GM23248 (cell line): ENCODE measurements around the gene MACROD2. TPM values are rescaled to one million over a fixed set of nuclear protein-coding genes. Genes with fewer than 3 reads are reported as not detected.

Experiments used
- DNase-seq: peaks from one replicate; pipeline ENCODE4 v3.0.0-alpha.2; 2015
- H2AFZ ChIP-seq: fragments of 200-600 bp; sonication (generic); 2 replicates; pipeline ENCODE4 v1.6.1; 2016; ENCODE audit warnings: antibody characterized with exemption
- H3F3A ChIP-seq: fragments of 200-600 bp; sonication (generic); 2 replicates; pipeline ENCODE4 v1.6.1; 2016; ENCODE audit warnings: mild to moderate bottlenecking, antibody characterized with exemption, mixed run types; ENCODE audit not compliant: insufficient read depth
- H3K27ac ChIP-seq: fragments of 200-600 bp; sonication (generic); 2 replicates; pipeline ENCODE4 v1.5.1; 2016; ENCODE audit warnings: mild to moderate bottlenecking
- H3K27me3 ChIP-seq: fragments of 200-600 bp; sonication (generic); replicated peaks from 2 replicates; pipeline ENCODE4 v1.6.1; 2016; ENCODE audit warnings: mild to moderate bottlenecking; ENCODE audit not compliant: insufficient read depth
- H3K36me3 ChIP-seq: fragments of 200-600 bp; sonication (generic); 2 replicates; pipeline ENCODE4 v1.6.1; 2016; ENCODE audit warnings: low read depth, mild to moderate bottlenecking
- H3K4me1 ChIP-seq: fragments of 200-600 bp; sonication (generic); 2 replicates; pipeline ENCODE4 v1.6.1; 2016; ENCODE audit warnings: mild to moderate bottlenecking; ENCODE audit not compliant: insufficient read depth
- H3K4me2 ChIP-seq: fragments of 200-600 bp; sonication (generic); one replicate; pipeline ENCODE4 v1.6.1; 2016; ENCODE audit warnings: mild to moderate bottlenecking; ENCODE audit not compliant: unreplicated experiment
- H3K4me3 ChIP-seq: fragments of 200-600 bp; sonication (generic); 2 replicates; pipeline ENCODE4 v1.5.1; 2016; ENCODE audit warnings: mild to moderate bottlenecking
- H3K79me2 ChIP-seq: fragments of 200-600 bp; sonication (generic); 2 replicates; pipeline ENCODE4 v1.6.1; 2016; ENCODE audit warnings: mild to moderate bottlenecking; ENCODE audit not compliant: insufficient read depth
- H3K9ac ChIP-seq: fragments of 200-600 bp; sonication (generic); 2 replicates; pipeline ENCODE4 v1.6.1; 2016; ENCODE audit warnings: mild to moderate bottlenecking
- H3K9me2 ChIP-seq: fragments of 200-600 bp; sonication (generic); 2 replicates; pipeline ENCODE4 v1.6.1; 2016; ENCODE audit warnings: mixed run types, mild to moderate bottlenecking, moderate library complexity; ENCODE audit not compliant: insufficient read depth
- H3K9me3 ChIP-seq: fragments of 200-600 bp; sonication (generic); one replicate; pipeline ENCODE4 v1.6.1; 2017; ENCODE audit warnings: low read depth
- H4K20me1 ChIP-seq: fragments of 200-600 bp; sonication (generic); 2 replicates; pipeline ENCODE4 v1.6.0; 2016; ENCODE audit not compliant: insufficient read depth
- EZH2 ChIP-seq: fragments of 200-600 bp; sonication (generic); IDR thresholded peaks from 2 replicates; pipeline ENCODE4 v1.6.1; 2018; ENCODE audit warnings: antibody characterized with exemption, mild to moderate bottlenecking; ENCODE audit not compliant: insufficient read depth, poor library complexity, severe bottlenecking
- EZH2phosphoT487 ChIP-seq: fragments of 200-600 bp; sonication (generic); IDR thresholded peaks from 2 replicates; pipeline ENCODE4 v1.6.1; 2018; ENCODE audit warnings: antibody characterized with exemption, moderate library complexity, mild to moderate bottlenecking, low read depth; ENCODE audit not compliant: insufficient read depth
- WGBS, 2 experiments: methylation state at CpG; one replicate each; pipeline ENCODE4 v1.1.6; 2015 to 2017; ENCODE audit warnings: low lambda C conversion rate in 2 of 2, low coverage in 1 of 2; ENCODE audit errors: missing lambda C conversion rate in 2 of 2; 5-methylcytosine and 5-hydroxymethylcytosine counted together
- in situ Hi-C: fragments of 300-500 bp; cut with MboI; formaldehyde crosslinking; loops from 2 replicates; pipeline ENCODE4 v1.15.0; 2020
- polyA plus RNA-seq: library from polyadenylated mRNA; unstranded; fragments of >200 nt; fragmentation: Nextera tagmentation; extraction: Ambion mirVana; gene quantifications from 2 replicates; pipeline ENCODE4 v1.2.1, GENCODE V29; 2016
- total RNA-seq: library from RNA; depleted of rRNA; stranded (reverse); fragments of >200 nt; shearing (Covaris generic); gene quantifications from 2 replicates; pipeline ENCODE4 v1.2.3, GENCODE V29; 2014

MACROD2 gene
- total and polyA plus RNA-seq, 2 experiments from 2014 or later, result 1.1 to 3.1 TPM

DNA sequence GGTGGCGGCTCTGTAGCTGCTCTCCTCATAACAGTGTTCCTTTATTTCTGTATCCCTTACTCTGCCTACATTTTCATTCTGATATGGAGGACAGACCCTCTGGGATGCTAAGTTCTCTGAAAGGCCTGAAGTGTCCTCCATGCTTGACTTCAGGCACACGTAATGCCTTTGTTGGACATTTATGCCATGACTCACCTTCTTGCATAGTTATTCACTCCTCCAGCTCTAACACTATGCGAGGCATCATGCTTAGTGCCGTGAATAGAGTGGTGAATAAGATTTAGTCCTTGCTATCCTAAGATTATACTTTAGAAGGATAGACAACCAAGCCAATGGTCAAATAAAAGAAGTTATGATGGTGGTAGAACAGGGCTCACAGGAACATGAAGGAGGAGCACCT, 1103.0 kb downstream of the MACROD2 start:
- no peak overlapping the region for H3K27ac ChIP-seq
- H3K27me3 ChIP-seq, result no peaks in the 10 kb centered on the region
- H3K9me2 ChIP-seq, result no peaks in the 10 kb centered on the region
- DNase-seq, result peak; percentile 28
- in situ Hi-C loops, result no loop called here
- H3K4me2 ChIP-seq, result no peak overlapping the region
- H3K36me3 ChIP-seq, result no peaks in the 10 kb centered on the region
- H4K20me1 ChIP-seq, result no peaks in the 10 kb centered on the region
- H2AFZ ChIP-seq, result no peak overlapping the region
- H3K4me3 ChIP-seq, result no peak overlapping the region
- H3K4me1 ChIP-seq, result peaks cover 9% of the 10 kb centered on the region
- H3K9ac ChIP-seq, result no peak overlapping the region
- 54 to 60% methylated on average over 4 of the region's 4 CpGs for WGBS, 2 experiments
- peaks cover 10% of the 10 kb centered on the region; the same call in 1 of the 2 replicates for H3F3A ChIP-seq
- H3K79me2 ChIP-seq, result no peaks in the 10 kb centered on the region
- no peaks in the 10 kb centered on the region for H3K9me3 ChIP-seq
- TF ChIP-seq EZH2phosphoT487, result no peak
- no peak for TF ChIP-seq EZH2

DNA sequence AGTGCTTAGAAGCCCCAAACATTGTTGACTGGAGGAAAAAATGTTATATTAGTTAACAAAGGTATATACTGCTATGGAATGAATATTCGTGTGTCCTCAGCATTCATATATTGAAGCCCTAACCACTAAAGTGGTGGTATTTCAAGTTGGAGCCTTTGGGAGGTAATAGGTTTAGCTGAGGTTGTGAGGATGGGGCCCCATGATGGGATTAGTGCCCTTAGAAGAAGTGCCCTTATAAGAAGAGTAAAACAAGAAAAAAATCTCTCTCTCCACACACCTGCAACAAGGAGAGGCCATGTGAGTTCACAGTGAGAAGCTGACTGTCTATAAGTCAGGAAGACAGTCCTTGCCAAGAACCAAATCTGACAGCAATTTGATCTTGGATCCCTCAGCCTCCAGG, 1103.8 kb downstream of the MACROD2 start:
- no peak for DNase-seq
- no peaks in the 10 kb centered on the region for H3K27me3 ChIP-seq
- no peak overlapping the region for H3K27ac ChIP-seq
- no peaks in the 10 kb centered on the region for H3K9me3 ChIP-seq
- H4K20me1 ChIP-seq, result no peaks in the 10 kb centered on the region
- H2AFZ ChIP-seq, result no peak overlapping the region
- in situ Hi-C loops, result no loop called here
- no peaks in the 10 kb centered on the region for H3K79me2 ChIP-seq
- no peak overlapping the region for H3K4me3 ChIP-seq
- H3K4me1 ChIP-seq, result peaks cover 9% of the 10 kb centered on the region
- no peak overlapping the region for H3K9ac ChIP-seq
- TF ChIP-seq EZH2phosphoT487 (no peak), EZH2 (no peak)
- H3K36me3 ChIP-seq, result no peaks in the 10 kb centered on the region
- 27 to 42% methylated on average over 1 of the region's 1 CpG for WGBS, 2 experiments
- no peak overlapping the region for H3K4me2 ChIP-seq
- H3K9me2 ChIP-seq, result no peaks in the 10 kb centered on the region
- peaks cover 10% of the 10 kb centered on the region; the same call in 1 of the 2 replicates for H3F3A ChIP-seq

DNA sequence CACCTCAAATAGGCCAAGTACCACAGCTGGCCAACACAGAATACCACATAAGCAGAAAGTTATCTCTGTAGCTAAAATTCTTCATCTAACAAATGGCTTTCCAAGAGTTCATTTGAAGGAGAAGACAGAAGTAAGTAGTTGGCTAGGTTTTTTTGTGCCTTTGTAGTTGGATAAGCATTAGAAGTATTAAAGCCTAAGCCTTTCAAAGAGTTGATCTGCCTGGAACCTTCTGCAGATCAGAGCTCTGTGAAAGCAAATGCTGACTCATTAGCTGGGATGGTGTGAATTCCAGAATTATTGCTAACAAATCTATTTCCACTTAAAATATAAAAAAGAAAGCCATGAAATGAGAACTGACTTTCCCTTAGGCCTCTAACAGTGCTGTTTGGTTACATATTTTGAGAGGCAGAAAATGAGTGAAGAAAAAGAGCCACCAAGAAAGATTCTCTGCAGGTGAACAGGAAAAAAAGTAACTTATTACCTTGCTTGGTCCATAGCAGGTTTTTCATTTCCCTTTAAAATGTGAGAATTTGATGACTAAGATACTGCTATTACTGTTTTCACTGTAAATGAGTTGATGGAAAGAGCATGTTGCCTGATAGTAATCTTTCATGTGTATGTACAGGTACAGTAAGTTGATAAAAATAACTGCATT, 1105.3 kb downstream of the MACROD2 start:
- H3K36me3 ChIP-seq, result no peaks in the 10 kb centered on the region
- no peaks in the 10 kb centered on the region for H4K20me1 ChIP-seq
- peak; percentile 64 for DNase-seq
- TF ChIP-seq EZH2 (no peak), EZH2phosphoT487 (no peak)
- no peak overlapping the region for H3K27ac ChIP-seq
- H3K27me3 ChIP-seq, result no peaks in the 10 kb centered on the region
- H2AFZ ChIP-seq, result no peak overlapping the region
- in situ Hi-C loops, result no loop called here
- no peaks in the 10 kb centered on the region for H3K9me2 ChIP-seq
- peaks cover 10% of the 10 kb centered on the region; the same call in 1 of the 2 replicates for H3F3A ChIP-seq
- peak overlapping the region; percentile 26 for H3K4me2 ChIP-seq
- peaks cover 9% of the 10 kb centered on the region for H3K4me1 ChIP-seq
- H3K9me3 ChIP-seq, result no peaks in the 10 kb centered on the region
- H3K79me2 ChIP-seq, result no peaks in the 10 kb centered on the region
- H3K9ac ChIP-seq, result no peak overlapping the region
- H3K4me3 ChIP-seq, result no peak overlapping the region

DNA sequence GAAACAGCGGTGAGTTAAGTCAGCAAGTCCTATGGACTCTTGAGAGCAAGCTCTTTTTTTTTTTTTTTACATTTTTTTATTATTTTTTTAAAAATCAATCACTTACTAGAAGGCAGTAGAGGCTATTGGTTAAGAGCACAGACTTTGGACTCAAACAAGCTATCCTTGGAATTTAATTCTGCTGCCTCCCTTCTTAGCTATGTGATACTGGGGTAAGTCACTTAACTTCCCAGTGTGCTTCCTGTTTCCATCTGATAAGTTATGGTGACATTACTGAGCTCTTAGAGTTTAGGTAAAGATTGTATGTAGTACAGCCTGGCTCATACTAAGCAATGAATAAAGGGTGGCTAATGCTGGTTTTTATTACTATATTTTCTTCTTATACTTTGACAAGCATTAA, 1112.6 kb downstream of the MACROD2 start:
- H3K9ac ChIP-seq, result no peak overlapping the region
- H3K4me3 ChIP-seq, result no peak overlapping the region
- no peak overlapping the region for H2AFZ ChIP-seq
- no peaks in the 10 kb centered on the region for H3F3A ChIP-seq
- no peaks in the 10 kb centered on the region for H3K4me1 ChIP-seq
- no peaks in the 10 kb centered on the region for H3K36me3 ChIP-seq
- H3K9me3 ChIP-seq, result no peaks in the 10 kb centered on the region
- H3K27me3 ChIP-seq, result no peaks in the 10 kb centered on the region
- DNase-seq, result no peak
- no peaks in the 10 kb centered on the region for H3K79me2 ChIP-seq
- 32 to 41% methylated on average over 1 of the region's 1 CpG for WGBS, 2 experiments
- in situ Hi-C loops, result no loop called here
- no peak overlapping the region for H3K4me2 ChIP-seq
- no peak overlapping the region for H3K27ac ChIP-seq
- TF ChIP-seq EZH2 (no peak), EZH2phosphoT487 (no peak)
- H3K9me2 ChIP-seq, result no peaks in the 10 kb centered on the region
- no peaks in the 10 kb centered on the region for H4K20me1 ChIP-seq
